HG02763 (cell line): ENCODE results near the gene DOCK4.

Experiments used
- ATAC-seq: cut with Tn5 transposase; IDR thresholded peaks from one replicate; pipeline ENCODE4 v1.9.1; 2021; ENCODE audit warnings: mild to moderate bottlenecking, moderate library complexity; ENCODE audit not compliant: unreplicated experiment

DOCK4 gene

GRCh38 chr7:112215787-112216186 is 9.6 kb upstream of the DOCK4 start:
- no peak for ATAC-seq

GRCh38 chr7:112214883-112215282 is 8.7 kb upstream of the DOCK4 start:
- no peak for ATAC-seq

DNA sequence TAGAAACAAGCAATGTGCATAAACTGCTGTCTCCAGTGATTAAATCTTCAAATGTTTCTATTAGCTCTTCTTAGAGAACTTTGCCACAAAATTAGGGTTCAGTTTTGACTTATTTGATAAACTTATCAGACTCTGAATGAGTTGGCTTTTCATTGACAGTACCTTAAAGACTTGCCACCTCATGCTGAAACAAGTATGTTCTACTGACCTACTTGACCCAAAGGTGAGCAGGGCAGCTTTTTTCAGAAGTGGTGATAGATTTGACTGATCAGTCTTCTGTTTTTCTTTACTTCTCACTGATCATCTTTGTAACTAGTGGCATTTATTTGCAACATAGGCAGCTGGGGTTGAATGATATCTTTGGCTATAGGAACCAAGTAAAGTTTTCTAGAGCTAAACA is 8.1 kb upstream of the DOCK4 start:
- ATAC-seq = no peak

DNA sequence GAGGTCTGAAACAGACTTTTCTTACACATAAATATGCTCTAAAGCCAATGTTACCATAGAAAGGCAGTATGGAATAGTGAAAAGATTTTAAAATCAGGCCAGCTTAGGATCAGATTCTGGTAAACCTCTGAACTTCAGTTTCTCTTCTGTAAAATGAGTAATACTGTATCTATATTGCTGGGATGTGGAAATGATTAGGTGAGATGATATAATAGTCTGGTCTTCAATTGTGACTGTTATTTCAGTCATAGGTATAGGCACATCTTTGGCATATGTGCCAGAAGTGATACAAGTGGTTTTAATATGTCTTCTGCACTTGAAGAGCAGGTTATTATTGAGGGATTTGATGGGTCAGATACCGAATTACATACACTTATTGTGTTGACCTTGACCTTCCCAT is 7.5 kb upstream of the DOCK4 start:
- ATAC-seq = no peak

DNA sequence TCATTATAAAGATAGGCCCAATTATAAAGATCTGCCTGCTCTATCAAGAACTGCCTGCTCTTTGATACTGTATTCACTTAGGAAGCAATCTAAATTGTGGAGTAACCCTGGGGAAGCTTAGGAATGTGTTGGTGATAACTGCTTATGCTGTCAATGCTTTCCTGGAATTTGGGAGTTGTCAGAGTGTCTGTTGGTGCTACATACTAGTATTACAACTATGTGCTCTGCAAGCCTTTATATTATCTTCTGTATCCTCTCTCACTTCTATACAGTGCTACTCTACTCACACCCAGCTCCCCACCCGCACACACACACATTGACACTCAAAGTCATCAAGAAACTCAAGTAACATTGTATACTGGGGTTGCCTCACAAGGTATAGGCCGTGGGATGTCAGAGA is 6.4 kb upstream of the DOCK4 start:
- no peak for ATAC-seq

- ATAC-seq = no peak
Measured at GRCh38 chr7:112211348-112211907, 5.2 kb upstream of the DOCK4 start.

DNA sequence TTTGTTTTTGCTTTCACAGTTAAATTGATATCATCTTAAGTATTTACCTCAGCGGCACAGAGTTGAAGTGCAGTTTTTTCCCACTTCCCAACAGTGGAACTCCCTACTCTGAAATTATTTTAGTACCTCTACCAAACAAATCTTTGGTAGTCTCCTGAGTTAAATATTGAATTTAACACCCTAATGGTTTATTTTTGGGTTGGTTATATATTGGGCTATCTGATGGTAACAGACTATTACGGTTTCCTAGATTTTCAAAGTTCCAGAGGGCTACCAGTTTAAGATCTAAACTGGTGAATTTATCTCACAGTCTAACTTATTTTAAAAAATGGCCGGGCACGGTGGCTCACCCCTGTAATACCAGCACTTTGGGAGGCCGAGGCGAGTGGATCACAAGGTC is 1.6 kb upstream of the DOCK4 start:
- ATAC-seq = no peak

DNA sequence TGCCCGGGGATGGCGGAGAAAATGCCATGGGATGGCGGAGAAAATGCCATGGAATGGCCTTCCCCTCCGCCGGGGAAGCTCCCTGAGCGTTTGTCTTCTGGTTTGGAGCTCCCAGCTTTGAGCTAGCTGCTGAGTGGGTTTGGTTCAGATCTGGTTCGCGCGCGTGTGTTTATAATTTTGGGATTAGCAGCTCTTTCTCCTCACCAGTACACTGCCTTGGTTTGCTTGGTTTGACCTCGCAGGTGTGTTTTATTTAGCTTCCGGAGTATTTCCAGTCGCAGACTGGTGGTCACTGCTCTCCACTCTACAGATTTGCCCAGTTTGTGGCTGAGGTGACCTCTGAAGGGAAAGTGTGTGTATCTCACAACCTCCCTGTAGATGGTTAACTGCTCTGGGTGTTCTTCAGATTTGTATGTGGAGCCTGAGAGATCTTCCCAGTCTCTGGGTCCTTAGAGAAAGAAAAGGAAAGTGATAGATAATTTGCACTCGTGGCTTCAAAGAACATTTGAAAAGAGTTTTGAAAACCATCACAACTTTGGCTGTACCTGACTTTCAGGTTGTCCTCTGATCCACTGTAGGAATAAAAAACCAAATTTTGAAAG is 893 bp upstream of the DOCK4 start:
- ATAC-seq = no peak

- ATAC-seq = peak; percentile 3
Measured at GRCh38 chr7:112205343-112206237, 609 bp downstream of the DOCK4 start.

GRCh38 chr7:112204499-112205342 is 1.5 kb downstream of the DOCK4 start:
- no peak for ATAC-seq

GRCh38 chr7:112203365-112203739 is 2.8 kb downstream of the DOCK4 start:
- ATAC-seq = no peak

DNA sequence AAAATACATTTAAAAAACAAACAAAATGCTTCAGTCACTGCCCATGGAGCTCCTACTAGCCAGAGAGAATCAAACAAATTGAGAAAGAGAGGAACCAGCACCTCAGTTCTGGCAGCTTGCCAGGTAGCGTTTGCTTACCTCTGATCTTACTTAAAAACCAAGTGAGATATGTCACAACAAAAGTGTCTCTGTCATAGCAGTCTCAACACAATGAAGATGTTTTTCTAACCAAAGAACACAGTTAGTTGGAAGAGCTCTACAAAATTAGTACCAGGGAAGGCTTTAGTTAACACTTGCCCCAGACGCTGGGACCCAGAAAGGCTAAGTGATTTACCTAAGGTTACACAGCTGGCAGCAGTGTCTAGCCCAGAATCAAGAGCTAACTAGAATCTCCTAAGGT is 3.4 kb downstream of the DOCK4 start:
- ATAC-seq = no peak

GRCh38 chr7:112201839-112202238 is 4.4 kb downstream of the DOCK4 start:
- no peak for ATAC-seq

GRCh38 chr7:112201411-112201810 is 4.8 kb downstream of the DOCK4 start:
- no peak for ATAC-seq

GRCh38 chr7:112199672-112200071 is 6.5 kb downstream of the DOCK4 start:
- no peak for ATAC-seq

DNA sequence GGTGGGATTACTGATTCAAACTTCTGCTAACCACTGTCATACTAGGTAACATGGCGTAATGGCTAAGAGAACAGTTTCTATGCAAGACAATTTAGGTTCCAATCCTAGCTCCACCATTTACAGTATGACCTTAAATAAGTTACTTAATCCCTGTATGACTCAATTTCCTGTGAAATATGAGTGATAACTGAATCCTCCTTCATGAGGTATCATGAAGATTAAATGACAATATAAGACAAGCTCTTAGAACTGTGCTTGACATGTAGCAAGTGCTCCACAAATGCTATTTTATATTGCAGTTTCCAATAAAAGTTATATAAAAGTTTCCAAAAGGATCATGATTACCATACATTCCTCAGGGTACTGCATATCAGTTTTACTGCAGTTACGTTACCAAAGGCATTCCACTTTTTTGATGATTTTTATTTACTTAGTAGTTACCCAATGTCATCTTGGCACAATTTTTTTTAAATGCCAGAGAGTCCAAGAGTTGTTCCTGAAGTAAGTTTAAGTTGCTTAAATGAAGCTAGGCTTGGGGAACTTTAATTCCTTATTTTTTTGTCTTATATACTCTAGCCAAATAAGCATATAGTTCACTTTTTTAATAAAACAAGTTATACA is 7.1 kb downstream of the DOCK4 start:
- ATAC-seq = no peak

GRCh38 chr7:112197322-112197721 is 8.9 kb downstream of the DOCK4 start:
- ATAC-seq = no peak

- ATAC-seq = no peak
Measured at GRCh38 chr7:112195717-112196116, 10.5 kb downstream of the DOCK4 start.

DNA sequence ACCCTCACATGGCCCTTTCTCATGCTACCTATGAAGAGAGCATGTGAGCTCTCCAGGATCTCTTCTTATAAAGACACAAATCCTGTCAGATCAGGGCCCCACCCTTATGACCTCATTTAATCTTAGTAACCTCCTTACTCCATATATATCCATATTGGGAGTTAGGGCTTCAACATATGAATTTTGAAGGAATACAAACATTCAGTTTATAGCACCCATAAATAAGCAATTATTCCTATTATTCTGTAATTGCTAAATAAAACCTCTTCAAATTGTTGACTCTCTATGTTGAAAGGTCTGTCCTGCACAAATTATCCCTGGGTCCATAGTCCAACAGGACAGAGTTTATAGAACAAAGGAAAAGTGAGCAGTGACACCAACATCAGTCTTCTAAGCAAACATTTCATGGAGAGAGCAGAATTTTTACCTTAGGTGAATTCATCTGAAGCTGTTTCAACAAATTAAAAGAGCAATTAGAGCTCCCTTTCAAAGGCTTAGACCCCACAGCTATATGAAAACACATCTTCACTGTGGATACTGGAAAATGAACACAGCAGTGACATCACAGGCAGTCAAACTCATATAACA is 12.2 kb downstream of the DOCK4 start:
- no peak for ATAC-seq
